ENCODE data around the gene RBM18. TPM values are rescaled to one million over a fixed set of nuclear protein-coding genes. Genes with fewer than 3 reads are reported as not detected.

RBM18 gene
- total RNA-seq, 1 donor from 2014 or later: 20.2 TPM

DNA sequence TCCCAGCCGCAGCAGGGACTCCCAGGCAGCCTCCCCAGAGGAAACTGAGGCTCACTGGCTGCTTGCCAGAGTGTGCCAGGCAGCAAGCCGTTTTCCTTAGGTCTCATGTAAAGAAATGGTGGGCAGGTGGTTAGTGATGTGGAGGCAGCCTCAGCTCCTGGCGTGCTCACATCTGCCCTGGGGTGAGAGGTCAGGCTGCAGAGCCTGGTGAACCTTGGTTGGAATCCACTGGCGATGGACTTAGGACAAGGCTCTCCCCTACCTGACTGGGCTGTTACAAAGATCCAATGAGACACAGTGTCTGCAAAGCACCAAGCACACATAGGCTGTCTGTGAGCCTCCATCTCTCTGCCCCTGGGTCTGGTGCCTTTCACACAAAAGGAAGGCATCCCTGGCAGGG is 66.8 kb downstream of the RBM18 start:
- no peak overlapping the region for H3K27ac Mint-ChIP-seq (ENCODE audit: unreplicated experiment)
- no peaks in the 10 kb centered on the region for H3K9me3 Mint-ChIP-seq (ENCODE audit: low read depth)
- no peak for DNase-seq (ENCODE audit: low spot score)
- no peak overlapping the region for H3K4me3 Mint-ChIP-seq (ENCODE audit: unreplicated experiment)
- no peaks in the 10 kb centered on the region for H3K36me3 Mint-ChIP-seq (ENCODE audit: low read depth)
- H3K27me3 Mint-ChIP-seq (ENCODE audit: low read depth): peaks cover 31% of the 10 kb centered on the region
- peaks cover 16% of the 10 kb centered on the region for H3K4me1 Mint-ChIP-seq (ENCODE audit: low read depth)
- no peak for TF ChIP-seq CTCF (IDR thresholded peaks at IDR 0.05)

- H3K4me1 Mint-ChIP-seq (ENCODE audit: low read depth): peaks cover 21% of the 10 kb centered on the region
- H3K27ac Mint-ChIP-seq (ENCODE audit: unreplicated experiment): no peak overlapping the region
- no peaks in the 10 kb centered on the region for H3K9me3 Mint-ChIP-seq (ENCODE audit: low read depth)
- H3K36me3 Mint-ChIP-seq (ENCODE audit: low read depth): no peaks in the 10 kb centered on the region
- H3K4me3 Mint-ChIP-seq (ENCODE audit: unreplicated experiment): no peak overlapping the region
- H3K27me3 Mint-ChIP-seq (ENCODE audit: low read depth): peaks cover 36% of the 10 kb centered on the region
- no peak for DNase-seq (ENCODE audit: low spot score)
- no peak for TF ChIP-seq CTCF (IDR thresholded peaks at IDR 0.05)
Observed at GRCh38 chr9:122197426-122197825, 67.2 kb downstream of the RBM18 start.

DNA sequence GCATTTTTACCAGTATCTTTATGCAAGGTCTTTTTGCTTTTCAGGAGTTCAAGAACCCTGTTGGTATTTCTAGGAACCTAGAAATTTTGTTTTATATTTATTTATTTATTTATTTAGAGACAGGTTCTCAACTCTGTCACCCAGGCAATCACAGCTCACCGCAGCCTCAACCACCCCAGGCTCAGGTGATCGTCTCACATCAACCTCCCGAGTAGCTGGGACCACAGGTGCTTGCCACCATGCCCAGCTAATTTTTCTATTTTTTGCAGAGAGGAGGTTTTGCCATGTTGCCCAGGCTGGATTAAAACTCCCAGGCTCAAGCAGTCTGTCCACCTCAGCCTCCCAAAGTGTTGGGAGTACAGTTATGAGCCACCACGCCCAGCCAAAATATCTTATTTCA is 68.8 kb downstream of the RBM18 start:
- no peak for DNase-seq (ENCODE audit: low spot score)
- peaks cover 47% of the 10 kb centered on the region for H3K27me3 Mint-ChIP-seq (ENCODE audit: low read depth)
- peaks cover 14% of the 10 kb centered on the region for H3K4me1 Mint-ChIP-seq (ENCODE audit: low read depth)
- no peak for TF ChIP-seq CTCF (IDR thresholded peaks at IDR 0.05)
- H3K36me3 Mint-ChIP-seq (ENCODE audit: low read depth): no peaks in the 10 kb centered on the region
- no peak overlapping the region for H3K27ac Mint-ChIP-seq (ENCODE audit: unreplicated experiment)
- H3K9me3 Mint-ChIP-seq (ENCODE audit: low read depth): no peaks in the 10 kb centered on the region
- H3K4me3 Mint-ChIP-seq (ENCODE audit: unreplicated experiment): no peak overlapping the region

DNA sequence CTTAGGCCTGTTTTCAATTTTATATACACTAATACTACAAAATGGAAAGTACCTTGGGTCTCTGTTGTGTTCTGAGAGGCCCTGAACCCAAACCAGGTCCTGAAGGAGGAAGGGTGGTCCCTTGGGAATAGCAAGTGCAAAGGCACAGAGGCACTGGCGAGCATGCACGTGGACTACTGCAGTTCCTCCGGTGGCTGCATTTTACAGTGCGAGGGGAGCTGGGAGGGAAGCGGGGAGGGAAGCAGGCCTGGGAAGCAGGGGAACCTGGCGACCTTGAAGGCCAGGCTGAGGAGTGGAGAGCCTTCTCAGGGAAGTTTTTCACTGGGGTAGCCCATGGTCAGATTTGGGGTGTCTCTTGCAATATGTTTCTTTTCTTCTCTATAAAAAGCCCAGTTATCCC is 71.0 kb downstream of the RBM18 start:
- H3K27me3 Mint-ChIP-seq (ENCODE audit: low read depth): peaks cover 45% of the 10 kb centered on the region
- H3K9me3 Mint-ChIP-seq (ENCODE audit: low read depth): no peaks in the 10 kb centered on the region
- H3K4me1 Mint-ChIP-seq (ENCODE audit: low read depth): peaks cover 13% of the 10 kb centered on the region
- TF ChIP-seq CTCF (IDR thresholded peaks at IDR 0.05): no peak
- no peak overlapping the region for H3K27ac Mint-ChIP-seq (ENCODE audit: unreplicated experiment)
- DNase-seq (ENCODE audit: low spot score): no peak
- H3K36me3 Mint-ChIP-seq (ENCODE audit: low read depth): no peaks in the 10 kb centered on the region
- no peak overlapping the region for H3K4me3 Mint-ChIP-seq (ENCODE audit: unreplicated experiment)

DNA sequence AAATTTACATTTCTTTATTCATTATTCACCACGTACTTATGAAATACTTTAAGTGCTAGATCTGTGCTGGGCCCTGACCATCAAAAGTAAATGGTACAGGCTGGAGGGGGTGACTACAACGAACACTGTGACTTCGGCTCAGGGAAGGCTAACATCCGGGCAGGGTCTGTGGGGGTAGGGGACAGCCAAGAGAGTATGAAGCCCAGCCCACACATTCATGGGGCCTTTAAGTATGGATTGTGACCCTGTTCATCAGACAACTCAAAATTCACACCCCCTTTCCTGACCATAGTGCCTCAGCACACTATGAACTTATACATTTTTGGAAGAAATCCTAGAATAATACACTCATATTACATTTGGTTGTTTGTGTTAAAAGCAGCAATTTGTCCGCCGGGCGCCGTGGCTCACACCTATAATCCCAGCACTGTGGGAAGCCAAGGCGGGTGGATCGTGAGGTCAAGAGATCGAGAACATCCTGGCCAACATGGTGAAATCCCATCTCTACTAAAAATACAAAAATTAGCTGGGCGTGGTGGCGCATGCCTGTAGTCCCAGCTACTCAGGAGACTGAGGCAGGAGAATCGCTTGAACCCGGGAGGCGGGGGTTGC is 71.6 kb downstream of the RBM18 start:
- Mint-ChIP-seq H3K27ac (ENCODE audit: unreplicated experiment) (no peak overlapping the region), H3K27me3 (ENCODE audit: low read depth) (peaks cover 38% of the 10 kb centered on the region), H3K36me3 (ENCODE audit: low read depth) (no peaks in the 10 kb centered on the region), H3K9me3 (ENCODE audit: low read depth) (no peaks in the 10 kb centered on the region), H3K4me1 (ENCODE audit: low read depth) (peaks cover 13% of the 10 kb centered on the region), H3K4me3 (ENCODE audit: unreplicated experiment) (no peak overlapping the region)
- no peak for TF ChIP-seq CTCF (IDR thresholded peaks at IDR 0.05)
- DNase-seq (ENCODE audit: low spot score): no peak

Data from chondrocyte (in vitro differentiated cells).